ENCODE results near the gene C17orf67.
"Not testable (repeated sequence)": the region's sequence is repeated elsewhere in the genome, so short reads cannot be mapped to it uniquely, and the experiment has no call there.

C17orf67 gene

GRCh38 chr17:56757611-56758010 lies 76.1 kb downstream of the C17orf67 start:
- peaks cover 16% of the 10 kb centered on the region for H3K4me1 Mint-ChIP-seq (ENCODE audit: low read depth)

GRCh38 chr17:56756536-56756935 lies 77.2 kb downstream of the C17orf67 start:
- Mint-ChIP-seq H3K4me3 (no peak overlapping the region), H3K27me3 (ENCODE audit: low read depth) (peaks cover 4% of the 10 kb centered on the region), H3K9me3 (no peaks in the 10 kb centered on the region), H3K4me1 (ENCODE audit: low read depth) (peaks cover 19% of the 10 kb centered on the region), H3K27ac (no peak overlapping the region), H3K36me3 (ENCODE audit: low read depth) (no peaks in the 10 kb centered on the region)

More at GRCh38 chr17:56757611-56758010, 76.1 kb downstream of the C17orf67 start:
- H3K27ac Mint-ChIP-seq; H3K4me3 Mint-ChIP-seq; H3K9me3 Mint-ChIP-seq; H3K36me3 Mint-ChIP-seq (ENCODE audit: low read depth); H3K27me3 Mint-ChIP-seq (ENCODE audit: low read depth): not testable (repeated sequence)

GRCh38 chr17:56755310-56755709 lies 78.4 kb downstream of the C17orf67 start:
- Mint-ChIP-seq H3K9me3 (no peaks in the 10 kb centered on the region), H3K4me3 (no peak overlapping the region), H3K27ac (no peak overlapping the region), H3K27me3 (ENCODE audit: low read depth) (peaks cover 4% of the 10 kb centered on the region), H3K4me1 (ENCODE audit: low read depth) (peaks cover 25% of the 10 kb centered on the region), H3K36me3 (ENCODE audit: low read depth) (no peaks in the 10 kb centered on the region)

- peak overlapping the region; percentile 78 for H3K27ac Mint-ChIP-seq
- H3K27me3 Mint-ChIP-seq (ENCODE audit: low read depth): peaks cover 4% of the 10 kb centered on the region
- H3K36me3 Mint-ChIP-seq (ENCODE audit: low read depth): no peaks in the 10 kb centered on the region
- H3K9me3 Mint-ChIP-seq: no peaks in the 10 kb centered on the region
- H3K4me1 Mint-ChIP-seq (ENCODE audit: low read depth): peaks cover 31% of the 10 kb centered on the region
- H3K4me3 Mint-ChIP-seq: peak overlapping the region; percentile 38
Measured at GRCh38 chr17:56754523-56755208, 79.1 kb downstream of the C17orf67 start.

- Mint-ChIP-seq H3K36me3 (ENCODE audit: low read depth) (no peaks in the 10 kb centered on the region), H3K27me3 (ENCODE audit: low read depth) (no peaks in the 10 kb centered on the region), H3K4me3 (no peak overlapping the region), H3K4me1 (ENCODE audit: low read depth) (peaks cover 32% of the 10 kb centered on the region), H3K27ac (no peak overlapping the region), H3K9me3 (no peaks in the 10 kb centered on the region)
Measured at GRCh38 chr17:56752263-56752836, 81.4 kb downstream of the C17orf67 start.

GRCh38 chr17:56751145-56751738 lies 82.5 kb downstream of the C17orf67 start:
- peaks cover 27% of the 10 kb centered on the region for H3K4me1 Mint-ChIP-seq (ENCODE audit: low read depth)
- no peak overlapping the region for H3K4me3 Mint-ChIP-seq
- no peak overlapping the region for H3K27ac Mint-ChIP-seq
- H3K36me3 Mint-ChIP-seq (ENCODE audit: low read depth): no peaks in the 10 kb centered on the region
- H3K27me3 Mint-ChIP-seq (ENCODE audit: low read depth): no peaks in the 10 kb centered on the region
- H3K9me3 Mint-ChIP-seq: no peaks in the 10 kb centered on the region

- Mint-ChIP-seq H3K27me3 (ENCODE audit: low read depth) (peaks cover 21% of the 10 kb centered on the region), H3K36me3 (ENCODE audit: low read depth) (no peaks in the 10 kb centered on the region), H3K9me3 (no peaks in the 10 kb centered on the region), H3K4me3 (no peak overlapping the region), H3K27ac (no peak overlapping the region), H3K4me1 (ENCODE audit: low read depth) (peaks cover 1% of the 10 kb centered on the region)
Measured at GRCh38 chr17:56744721-56745120, 89.0 kb downstream of the C17orf67 start.

GRCh38 chr17:56742601-56743000 lies 91.1 kb downstream of the C17orf67 start:
- Mint-ChIP-seq H3K27ac (no peak overlapping the region), H3K4me1 (ENCODE audit: low read depth) (no peaks in the 10 kb centered on the region), H3K27me3 (ENCODE audit: low read depth) (peaks cover 23% of the 10 kb centered on the region), H3K4me3 (no peak overlapping the region), H3K36me3 (ENCODE audit: low read depth) (no peaks in the 10 kb centered on the region), H3K9me3 (no peaks in the 10 kb centered on the region)

Measured in T-helper 1 cell treated with Interleukin-12 subunit alpha and Interleukin-12 subunit beta and Interleukin-4 antibody, amounts not matched to agents 30 μg/mL and 1 μg/mL, for 36 hours (primary cell).